ENCODE results near the gene RGS3.

The RGS3 gene

DNA sequence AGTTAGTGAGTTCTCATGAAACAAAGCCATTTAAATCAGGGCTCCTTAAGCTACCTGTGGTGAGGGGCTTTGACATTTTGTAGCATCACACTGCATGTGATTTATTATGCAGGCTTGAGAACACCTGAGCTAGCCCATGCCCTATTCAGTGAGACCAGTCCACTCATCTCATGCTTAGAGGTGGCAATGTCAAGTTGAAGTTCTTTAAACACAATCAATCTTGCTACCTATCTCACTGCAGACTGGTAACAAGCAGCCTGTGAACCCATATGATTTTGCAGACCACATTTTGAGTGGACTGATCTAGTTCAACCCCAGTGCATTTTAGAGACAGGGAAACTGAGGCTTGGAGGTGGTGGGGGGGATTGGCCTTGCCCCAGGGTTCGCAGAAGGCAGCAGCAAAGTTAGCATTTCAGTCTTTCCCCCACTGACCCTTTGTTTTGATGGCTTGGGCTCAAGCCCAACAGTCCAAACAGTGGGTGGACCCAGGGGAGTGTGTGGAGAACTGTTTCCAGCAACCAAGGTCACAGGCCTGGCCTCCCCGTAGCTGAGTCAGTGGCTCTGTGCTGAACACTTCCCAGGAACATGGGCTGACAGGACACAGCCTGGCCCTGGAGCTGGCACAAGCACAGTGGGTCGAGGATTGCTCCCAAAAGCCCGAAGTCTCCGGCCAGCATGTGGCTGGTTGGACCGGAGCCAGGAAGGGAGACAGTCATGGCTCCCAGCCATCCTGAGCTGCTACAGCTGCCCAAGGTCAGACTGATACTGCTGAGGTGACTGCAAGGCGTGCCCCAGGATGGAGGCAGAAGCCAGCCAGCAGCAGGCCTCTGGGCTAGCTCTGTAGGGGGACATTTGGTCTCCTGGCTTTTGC lies 95.3 kb downstream of the RGS3 start:
- DNase-seq = no peak

DNA sequence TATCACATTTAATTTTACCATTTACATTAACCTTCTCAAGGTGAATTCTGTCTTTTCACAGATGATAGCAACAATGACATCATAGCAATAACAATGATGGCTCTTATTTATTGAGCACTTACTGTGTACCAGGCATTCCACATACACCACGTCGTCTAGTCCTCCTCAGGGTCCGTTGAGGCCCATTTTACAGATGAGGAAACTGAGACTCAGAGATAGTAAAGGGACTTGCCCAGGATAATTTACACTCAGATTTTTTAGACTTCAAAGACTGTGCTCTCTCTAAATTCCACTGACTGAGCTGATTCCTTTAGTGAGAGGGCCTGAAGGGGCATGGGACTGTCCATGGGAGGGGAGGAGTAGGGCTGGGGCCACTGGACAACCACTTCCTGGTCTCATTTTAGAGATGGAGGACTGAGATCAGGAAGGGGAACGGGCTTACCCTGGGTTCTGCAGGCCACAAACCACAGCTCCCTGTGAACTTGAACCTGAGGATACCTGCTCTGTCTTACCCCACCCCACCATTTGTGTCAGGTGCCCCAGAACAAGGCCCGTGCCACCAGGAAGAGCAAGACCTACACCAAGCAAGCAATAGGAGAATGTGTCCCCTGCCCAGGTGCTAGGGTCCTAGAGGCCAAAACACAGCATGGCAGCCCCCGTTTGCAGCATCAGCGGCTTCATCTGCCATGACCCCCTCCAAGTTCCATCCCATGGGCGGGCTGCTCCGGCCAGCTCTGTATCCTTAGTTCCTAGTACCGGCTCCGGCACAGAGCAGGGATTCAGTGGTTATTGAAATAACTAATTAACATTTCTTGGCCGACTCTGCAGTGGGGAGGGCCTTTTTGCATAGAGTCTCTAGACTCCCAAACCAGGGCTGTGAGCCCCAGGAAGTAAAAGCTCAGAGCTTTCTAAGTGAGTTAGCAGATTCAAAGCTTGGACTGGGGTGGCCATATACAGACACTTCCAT lies 96.6 kb downstream of the RGS3 start:
- DNase-seq = no peak

DNA sequence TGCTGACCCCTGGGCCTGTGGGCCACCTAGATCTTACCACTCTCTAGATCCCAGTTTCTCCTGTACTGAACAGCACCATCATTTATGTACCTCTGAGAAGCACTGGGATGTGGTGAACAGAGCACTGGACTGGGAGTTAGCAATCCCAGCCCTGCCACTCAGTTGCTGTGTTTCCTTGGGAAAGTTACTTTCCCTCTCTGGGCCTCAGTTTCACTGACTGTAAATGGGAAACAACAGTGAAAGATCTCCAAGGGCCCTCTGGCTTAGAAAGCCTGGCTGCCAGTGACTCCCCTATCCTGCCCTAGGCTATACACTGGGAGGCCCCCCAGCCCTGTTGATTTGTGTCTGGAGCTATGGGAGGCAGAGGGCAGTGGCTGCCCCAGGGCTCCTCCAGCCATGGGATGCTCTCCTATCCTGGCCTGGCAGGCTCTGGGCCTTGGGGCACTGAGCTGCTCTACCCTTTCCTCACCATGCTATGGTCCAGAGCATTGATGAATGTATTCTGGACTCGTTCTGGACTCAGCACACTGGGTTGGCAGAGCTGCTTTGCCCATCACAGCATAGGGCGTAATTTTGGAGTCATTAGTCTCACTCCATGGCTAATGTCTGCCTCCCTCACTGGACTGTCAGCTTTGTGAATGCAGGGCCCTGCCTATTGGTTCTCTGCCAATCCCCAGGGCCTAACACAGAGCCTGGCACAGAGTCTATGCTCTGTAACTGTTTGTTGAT lies 99.3 kb downstream of the RGS3 start:
- DNase-seq = no peak

DNA sequence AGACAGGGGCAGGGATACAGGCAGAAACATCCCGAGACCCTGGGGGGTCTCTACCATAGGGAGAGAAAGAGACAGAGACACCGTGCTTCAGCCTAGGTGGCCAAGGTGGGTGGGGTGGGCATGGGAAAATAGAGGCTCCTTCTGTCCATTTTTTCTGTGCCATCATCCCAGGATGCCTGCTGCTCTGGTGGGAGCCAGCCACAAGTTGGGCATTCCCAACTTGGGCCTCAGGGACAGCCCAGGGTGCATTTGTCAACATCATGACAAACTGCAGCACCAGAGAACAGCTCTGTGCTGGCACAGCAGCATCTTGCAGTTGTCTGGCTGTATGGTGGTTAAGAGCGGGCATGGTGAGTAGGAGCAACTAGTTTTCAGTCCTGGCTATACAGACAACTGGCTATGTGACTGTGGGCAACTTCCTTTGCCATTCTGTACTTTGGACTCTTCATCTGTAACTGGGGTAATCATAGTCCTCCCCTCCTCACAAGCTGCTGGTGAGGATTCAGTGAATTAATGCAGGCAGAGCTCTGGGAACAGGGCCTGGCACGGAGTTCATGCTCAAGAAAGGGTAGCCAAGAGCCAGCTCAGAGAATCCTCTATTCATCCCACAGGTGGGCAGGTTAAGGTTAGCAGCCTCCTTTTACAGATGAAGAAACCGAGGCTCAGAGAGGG lies 100.4 kb downstream of the RGS3 start:
- no peak for DNase-seq

DNA sequence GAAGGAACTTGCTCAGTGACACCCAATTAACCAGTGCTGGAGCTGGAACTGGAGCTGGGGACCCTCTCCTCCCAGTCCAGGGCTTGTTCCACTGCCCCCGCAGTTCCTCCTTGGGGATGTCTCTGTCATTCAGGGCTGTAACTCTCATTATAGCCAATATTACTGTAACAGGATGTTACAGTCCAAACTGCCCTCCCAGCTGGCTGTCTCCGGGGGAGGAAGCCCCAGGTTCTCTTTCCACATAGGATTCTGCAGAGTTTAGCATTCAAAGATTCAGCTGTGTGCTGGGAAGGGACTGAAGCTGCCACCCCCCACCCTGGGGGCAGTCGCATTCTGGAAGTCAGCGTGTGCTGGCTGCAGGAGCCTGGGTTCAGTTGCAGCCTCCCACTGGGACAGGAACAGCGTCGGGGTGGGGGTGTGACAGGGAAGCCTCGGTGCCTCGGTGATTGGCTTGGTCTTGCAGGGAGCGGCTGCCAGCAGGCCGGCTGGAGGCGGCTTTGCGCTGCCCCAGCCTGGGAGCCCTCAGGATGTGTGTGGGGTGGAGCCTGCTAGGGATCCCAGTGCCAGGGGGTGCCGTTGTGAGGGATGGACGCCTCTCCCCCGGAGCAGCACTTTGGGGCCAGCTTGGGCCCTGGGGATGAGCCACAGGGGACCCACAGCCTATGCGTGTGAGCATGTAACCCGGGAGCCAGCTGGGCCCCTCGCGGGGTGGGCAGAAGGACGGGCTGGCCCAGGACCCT lies 101.1 kb downstream of the RGS3 start:
- DNase-seq = no peak

DNA sequence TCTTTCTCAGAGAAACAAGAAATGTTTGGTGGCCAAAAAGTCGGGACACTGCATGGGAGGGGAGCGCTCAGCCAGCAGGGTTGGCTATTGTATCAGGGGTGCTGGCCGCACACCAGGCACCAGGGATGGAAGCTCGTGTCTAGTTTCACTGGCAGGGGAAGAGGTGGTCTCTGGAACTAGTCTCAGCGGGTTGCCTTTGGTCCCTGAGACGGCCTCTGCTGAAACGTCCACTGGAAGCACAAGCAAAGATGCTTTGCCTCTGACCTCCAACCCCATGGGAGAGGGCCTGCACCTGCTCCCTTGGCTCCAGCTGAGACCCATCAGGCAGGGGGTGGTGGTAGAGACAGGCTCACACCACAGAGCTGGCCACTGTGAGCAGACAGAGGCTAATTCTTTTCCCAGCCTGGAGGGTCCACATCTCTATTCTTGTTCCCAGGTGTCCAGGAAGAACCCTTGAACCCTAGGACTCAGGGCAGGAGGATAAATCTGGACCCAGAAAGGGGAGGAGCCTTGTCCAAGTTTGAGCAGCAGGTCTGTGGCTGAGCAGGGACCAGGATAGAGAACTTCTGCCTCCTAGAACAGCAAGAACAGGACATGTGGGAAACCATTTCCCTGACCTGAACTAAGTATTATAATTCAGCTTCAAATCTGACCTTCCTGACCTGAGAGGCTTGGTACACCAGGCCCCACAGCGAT lies 102.6 kb downstream of the RGS3 start:
- DNase-seq = no peak

DNA sequence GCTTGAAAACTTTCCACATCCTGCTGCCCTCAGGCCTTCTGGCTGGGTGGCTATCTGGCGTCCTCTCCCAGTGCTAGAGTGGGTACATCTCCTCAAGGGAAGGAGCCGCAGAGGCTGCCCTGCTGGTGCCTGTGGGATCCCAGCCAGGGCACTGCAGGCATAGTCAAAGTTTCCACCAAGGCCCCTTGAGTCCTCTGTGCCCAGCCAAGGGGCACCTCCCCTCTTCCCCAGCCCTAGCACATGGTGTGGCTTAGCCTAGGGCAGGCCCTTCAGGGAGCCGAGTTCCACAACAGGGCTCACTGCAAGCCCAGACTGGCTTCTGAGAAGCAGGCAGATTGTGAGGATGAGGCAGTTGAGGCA lies 103.2 kb downstream of the RGS3 start:
- no peak for DNase-seq

DNA sequence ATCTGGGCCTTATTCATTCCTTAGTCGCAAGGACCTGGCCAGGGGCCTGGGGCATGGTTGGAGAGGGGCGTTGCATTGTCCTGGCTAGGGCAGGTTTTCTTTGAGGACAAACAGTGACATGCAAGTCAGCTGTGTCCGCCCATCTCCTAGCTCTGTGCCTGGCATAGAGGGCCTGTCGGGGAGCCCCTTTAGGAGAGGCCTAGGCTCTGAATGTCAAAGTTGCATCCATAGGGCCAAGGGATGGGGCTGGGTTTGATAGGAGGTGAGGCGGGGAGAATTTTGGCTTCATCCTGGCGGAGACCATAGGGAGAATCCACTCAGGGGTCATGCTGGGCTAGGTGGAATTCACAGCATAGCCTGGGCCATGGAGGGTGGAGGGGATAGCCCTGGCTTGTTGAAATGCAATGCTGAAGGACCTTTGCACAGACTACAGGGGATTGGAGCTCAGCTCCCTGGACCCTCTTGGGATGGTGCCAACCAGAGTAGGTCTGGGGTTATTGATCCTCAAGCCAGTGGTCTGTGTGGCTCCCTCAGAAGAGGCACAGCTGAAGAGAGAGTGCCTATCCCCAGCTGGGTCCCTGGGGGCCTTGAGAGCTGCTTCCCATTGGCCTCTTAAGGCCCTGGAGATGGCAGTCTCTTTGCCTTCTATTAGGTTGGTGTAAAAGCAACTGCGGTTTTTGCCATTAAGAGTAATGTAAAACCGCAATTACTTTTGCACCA lies 104.0 kb downstream of the RGS3 start:
- DNase-seq = no peak

DNA sequence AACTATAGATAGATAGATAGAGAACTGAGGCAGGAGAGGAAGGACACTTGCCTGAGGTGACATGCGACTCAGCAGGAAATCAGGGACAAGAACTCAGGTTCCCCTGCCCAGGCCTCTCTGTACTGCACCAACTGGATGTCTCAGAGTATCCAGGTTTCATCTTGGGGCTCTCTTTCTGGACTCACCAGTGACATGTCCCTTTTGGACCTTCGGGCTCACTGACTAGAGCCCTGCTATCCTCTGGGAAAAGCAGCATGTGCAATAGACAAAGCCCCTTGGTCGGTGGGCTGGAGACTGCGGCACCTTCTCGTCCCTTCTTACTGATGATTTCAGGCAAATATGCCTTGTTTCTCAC lies 104.5 kb downstream of the RGS3 start:
- no peak for DNase-seq

DNA sequence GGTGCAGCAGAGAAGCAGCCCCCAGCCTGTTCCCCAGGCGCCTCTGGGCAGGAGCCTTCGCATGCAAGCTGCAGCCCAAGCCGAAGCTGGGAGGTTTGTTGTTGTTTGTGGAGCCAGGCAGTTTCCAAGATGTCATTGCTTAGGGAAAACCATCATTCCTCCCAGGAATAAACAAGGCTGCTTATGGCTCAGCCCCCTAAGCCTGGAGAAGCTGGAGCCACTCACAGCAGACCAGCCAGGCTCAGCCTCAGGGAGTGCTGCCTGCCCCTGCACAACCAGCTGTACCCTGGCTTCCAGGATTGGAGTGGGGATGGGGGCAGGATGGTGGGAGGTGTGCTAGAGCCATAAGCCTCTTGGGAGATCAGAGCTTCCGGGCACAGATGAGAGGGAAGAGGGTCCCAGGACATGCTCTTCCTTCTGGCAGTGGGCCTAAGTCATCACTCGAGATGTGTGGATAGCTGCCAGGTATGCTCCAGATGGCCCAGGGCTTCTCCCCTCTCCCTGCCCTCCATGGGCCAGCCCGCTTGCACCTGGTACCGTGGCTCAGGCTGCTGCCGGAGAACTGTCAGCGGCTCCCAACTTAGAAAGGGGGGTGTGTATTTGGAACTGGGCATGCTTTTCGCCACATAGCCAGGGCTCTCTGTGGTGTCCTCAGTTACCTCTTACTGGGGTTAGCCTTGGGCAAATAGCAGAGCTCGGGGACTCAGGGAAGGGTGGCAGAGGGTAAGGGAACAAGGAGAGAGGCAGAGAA lies 105.2 kb downstream of the RGS3 start:
- no peak for DNase-seq

DNA sequence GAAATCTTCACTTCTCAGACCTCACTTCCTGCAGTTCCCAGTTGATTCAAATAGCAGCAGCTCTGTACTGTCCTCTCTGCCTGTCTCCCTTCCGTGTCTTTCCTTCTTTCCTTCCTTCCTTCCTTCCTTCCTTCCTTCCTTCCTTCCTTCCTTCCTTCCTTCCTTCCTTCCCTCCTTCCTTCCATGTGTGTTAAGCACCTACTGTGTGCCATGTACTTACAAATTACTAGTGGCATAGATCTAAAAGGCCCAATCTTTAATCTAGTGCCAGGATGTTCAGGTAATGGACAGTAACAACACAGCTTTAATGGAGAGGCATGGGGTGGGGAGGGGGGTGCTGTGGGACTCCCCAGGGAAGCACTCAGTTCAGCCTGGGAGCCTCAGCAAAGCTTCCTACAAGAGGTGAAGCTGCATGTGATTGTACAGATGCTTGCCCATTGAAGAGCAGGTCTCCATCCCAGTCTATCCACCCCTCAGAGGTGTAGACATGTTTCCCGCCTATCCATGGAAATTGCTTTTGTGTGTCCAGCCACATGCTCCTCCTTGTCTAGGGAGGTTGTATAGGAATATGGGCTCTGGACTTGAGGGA lies 106.0 kb downstream of the RGS3 start:
- DNase-seq = no peak

DNA sequence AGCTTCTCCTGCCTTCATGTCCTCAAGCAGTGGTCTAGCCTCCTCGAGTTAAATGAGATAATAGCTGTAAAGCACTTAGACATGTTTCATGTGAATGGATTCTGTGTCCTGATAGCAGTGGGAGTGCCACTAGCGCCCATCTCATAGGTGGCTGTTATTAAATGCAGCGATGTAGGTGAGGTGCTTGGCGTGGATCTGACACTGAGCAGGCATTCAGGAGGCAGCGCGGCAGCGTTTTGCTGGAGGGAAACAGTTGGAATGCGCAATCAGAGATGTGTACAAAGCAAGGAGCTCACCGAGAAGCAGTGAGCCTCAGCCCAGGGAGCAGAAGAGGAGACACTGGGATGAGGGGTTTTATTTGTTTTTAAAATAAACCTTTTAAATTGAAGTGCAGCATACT lies 106.6 kb downstream of the RGS3 start:
- no peak for DNase-seq

DNA sequence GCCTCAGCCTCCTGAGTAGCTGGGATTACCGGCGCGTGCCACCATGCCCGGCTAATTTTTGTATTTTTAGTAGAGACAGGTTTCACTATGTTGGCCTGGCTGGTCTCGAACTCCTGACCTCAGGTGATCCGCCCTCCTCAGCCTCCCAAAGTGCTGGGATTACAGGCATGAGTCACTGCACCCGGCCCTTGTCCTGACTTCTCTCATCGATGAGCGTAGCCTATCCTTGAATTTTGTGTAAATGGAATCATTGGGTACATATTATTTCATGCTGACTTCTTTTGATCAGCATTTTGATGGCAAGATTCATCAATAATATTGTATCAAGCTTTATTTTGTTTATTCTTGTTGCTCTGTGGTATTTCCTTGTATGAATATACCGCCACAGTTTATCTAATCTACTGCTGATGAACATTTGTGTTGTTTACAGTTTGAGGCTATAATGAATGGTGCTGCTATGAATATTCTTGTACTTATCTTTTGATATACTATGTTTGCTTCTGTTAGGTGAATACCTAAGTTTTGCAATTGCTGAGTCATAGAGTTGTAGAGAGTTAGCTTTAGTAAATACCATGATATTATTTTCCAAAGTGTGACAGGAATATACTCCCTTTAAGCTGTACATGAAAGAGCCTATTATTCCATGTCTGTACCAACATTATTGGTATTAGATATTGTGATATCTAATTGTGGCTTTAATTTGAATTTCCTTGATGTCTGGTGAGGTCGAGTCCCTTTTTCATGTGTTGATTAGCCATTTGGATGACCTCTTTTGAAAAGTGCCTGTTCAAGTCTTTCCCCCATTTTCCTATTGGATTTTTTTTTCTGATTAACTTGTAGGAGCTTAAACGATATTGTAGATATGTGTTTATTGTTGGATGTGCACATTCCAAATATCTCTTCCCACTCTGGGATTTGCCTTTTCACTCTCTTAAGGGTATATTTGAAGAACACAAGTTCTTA lies 107.5 kb downstream of the RGS3 start:
- no peak for DNase-seq

DNA sequence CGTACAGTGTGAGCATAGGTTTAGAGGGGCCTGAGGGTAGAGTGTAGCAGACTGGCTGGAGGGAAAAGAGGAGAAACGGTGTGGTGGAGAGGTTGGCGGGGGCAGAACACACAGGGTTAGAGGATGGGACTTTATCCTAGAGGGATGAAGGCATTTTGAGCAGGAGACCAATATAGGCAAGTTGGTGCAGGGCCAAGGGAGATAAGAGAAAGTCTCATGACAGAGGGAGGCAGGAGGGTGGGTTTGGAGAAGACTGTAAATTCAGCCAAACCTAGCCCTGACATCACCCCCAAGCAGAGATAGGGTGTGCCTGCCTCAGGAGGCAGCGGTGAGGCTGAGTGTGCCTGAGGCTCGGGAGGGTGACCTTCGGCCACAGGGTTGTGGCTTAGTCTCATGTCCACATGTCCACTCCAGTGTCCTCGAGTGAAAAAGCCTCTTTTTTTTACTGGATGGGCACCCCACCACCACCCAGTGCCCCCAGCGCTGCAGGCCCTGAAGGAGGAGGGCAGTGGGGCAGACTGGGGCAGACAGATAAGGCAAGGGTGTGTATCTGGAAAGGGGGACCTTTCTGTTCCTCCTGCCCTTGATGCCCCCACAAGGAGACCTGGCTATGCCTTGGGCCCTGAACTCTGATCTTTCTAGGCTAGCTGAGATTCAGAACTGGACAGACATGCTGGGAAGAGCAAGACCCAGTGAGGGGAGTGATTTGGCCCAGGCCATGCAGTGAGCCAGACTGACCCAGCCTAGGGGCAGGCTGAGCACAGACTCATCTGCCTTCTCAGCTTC lies 108.7 kb downstream of the RGS3 start:
- DNase-seq = no peak

DNA sequence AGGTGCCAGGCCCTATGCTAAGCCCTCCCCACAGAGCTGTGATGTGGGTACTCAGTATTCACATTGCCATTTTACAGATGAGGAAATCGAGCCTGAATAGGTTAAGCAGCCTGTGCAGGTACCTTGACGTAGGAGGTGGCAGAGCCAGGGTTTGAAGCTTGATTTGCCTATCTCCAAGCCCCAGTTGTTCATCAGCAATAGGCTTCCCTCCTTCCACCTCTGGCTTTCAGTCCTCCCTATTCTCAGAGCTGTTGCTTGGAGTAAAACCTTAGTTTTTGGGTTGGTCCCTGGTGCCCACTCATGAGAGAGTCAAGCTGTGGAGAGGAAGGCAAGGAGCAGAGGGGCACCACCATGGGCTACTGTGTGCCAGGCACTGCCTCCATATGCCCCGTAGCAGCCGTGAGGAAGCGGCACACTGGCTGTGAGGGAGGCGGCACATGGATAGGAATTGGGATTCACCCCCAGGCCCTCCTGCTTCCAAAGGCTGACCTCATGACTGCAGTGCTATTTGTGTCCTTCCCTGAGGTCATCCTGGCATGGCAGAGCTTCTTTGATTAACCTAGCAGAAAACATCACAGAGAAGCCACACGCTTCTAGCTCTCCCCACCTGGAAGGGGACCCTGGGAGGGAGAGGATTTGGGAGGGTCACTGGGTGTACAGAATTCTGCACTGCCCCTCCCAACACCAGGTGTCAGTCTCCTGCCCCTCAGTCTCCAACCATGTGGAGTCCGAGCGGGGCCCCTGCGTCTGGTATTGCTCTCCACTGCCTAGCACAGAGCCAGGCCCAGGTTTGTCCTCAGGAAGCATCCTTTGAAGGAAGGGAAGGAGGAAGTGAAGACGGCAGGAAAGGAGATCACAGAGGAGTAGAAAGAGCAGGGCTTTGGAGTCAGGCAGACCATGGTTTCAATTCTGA lies 109.8 kb downstream of the RGS3 start:
- DNase-seq = no peak

DNA sequence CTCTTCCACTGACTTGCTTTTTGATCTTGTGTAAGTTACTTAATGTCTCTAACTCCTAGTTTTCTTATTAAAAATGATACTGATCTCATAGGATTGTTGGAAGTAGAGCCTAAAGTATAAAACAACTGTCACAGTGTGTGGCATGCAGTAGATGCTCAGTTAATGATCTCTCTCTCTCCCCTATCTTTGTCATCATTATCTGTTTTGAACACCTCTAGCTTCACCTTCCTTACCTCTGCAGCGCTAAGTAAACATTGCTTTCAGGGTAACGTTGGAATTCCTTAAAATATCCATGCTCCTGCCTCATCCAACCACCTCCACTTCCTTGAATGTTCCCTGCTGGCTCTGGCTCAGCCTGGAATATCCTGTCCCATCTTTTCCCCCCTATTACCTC lies 110.4 kb downstream of the RGS3 start:
- no peak for DNase-seq

Measured in stimulated activated CD4-positive, alpha-beta T cell treated with anti-CD3 and anti-CD28 coated beads, Interleukin-12 subunit alpha, Interleukin-12 subunit beta, amount 100 ng/mL, for 4 hours (primary cell).